Measurements from ENCODE around the gene PRSS33.

DNA sequence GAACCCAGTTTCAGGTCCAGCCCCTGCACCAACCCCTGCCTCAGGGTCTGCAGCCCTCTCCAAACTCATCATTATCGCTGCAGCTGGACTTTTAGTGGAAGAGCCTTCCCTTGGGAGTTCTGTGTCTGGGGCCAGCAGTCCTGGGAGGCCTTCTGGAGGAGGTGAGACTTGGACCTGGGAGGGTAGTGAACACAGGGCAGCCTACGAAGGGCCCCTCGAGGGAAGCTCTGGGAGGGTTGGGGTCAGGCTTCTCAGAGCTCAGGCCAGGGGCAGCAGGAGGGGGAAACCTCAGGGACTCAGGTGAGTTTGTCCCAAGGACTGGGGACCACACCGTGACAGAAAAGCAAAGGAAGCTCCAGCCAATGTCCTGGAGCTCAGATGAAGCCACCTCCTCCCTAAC, 46.2 kb downstream of the PRSS33 start:
- TF ChIP-seq POLR2A (IDR thresholded peaks at IDR 0.05), result no peak
- no peak for TF ChIP-seq CTCF (IDR thresholded peaks at IDR 0.05)
- no peak for TF ChIP-seq POLR2AphosphoS5 (IDR thresholded peaks at IDR 0.05)
- TF ChIP-seq EP300 (IDR thresholded peaks at IDR 0.05; ENCODE audit: low read depth), result no peak
